Neural progenitor cell (in vitro differentiated cells): ENCODE data around the gene RAD52.

Experiments
- CTCF ChIP-seq: fragments of 200-600 bp; sonication (generic); IDR thresholded peaks from 2 replicates; pipeline ENCODE4 v1.5.1; 2017; ENCODE audit warnings: antibody characterized with exemption, mild to moderate bottlenecking
- EZH2 ChIP-seq: fragments of 200-600 bp; sonication (generic); IDR thresholded peaks from 2 replicates; pipeline ENCODE4 v1.6.1; 2017; ENCODE audit warnings: antibody characterized with exemption, mild to moderate bottlenecking, moderate library complexity

DNA sequence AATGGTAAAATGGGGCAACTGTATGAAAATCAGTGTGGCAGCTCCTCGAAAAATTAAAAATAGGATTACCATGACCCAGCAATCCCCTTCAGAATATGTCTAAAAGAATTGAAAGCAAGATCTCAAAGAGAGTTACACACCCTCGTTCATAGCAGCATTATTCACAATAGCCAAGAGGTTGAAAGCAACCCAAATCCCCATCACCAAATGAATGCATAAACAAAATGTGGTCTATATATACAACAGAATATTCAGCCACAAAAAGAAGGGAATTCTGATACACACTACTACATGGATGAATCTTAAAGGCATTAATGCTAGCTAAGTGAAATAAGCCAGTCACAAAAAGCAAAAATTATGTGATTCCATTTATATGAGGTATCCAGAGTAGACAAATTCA, 27.2 kb downstream of the RAD52 start:
- TF ChIP-seq CTCF (no peak), EZH2 (no peak)
